ENCODE measurements around the gene ALKBH5.

Gene ALKBH5

GRCh38 chr17:18183334-18184142 is at the start of gene ALKBH5:
TSS of gene ALKBH5 (plus strand) at chr17:18183828. CDS start at chr17:18184244, 416 bp downstream.
- DNase-seq (ENCODE audit: low read depth) = peak; percentile 100
- H3K4me3 ChIP-seq (replicated peaks; ENCODE audit: low read depth, low read length) = peak within 1 kb of the TSS; percentile 75
- TF ChIP-seq CTCF (IDR thresholded peaks at IDR 0.05; ENCODE audit: low read length, missing control alignments) = peak; percentile 9

- DNase-seq (ENCODE audit: low read depth) = no peak
- no peak for TF ChIP-seq CTCF (IDR thresholded peaks at IDR 0.05; ENCODE audit: low read length, missing control alignments)
- H3K4me3 ChIP-seq (replicated peaks; ENCODE audit: low read depth, low read length) = no peak overlapping the region
Observed at GRCh38 chr17:18136357-18136756, 47.3 kb upstream of the ALKBH5 start.

GRCh38 chr17:18138065-18138749 is 45.4 kb upstream of the ALKBH5 start:
- no peak overlapping the region for H3K4me3 ChIP-seq (replicated peaks; ENCODE audit: low read depth, low read length)
- no peak for TF ChIP-seq CTCF (IDR thresholded peaks at IDR 0.05; ENCODE audit: low read length, missing control alignments)
- no peak for DNase-seq (ENCODE audit: low read depth)

GRCh38 chr17:18139092-18139491 is 44.5 kb upstream of the ALKBH5 start:
- H3K4me3 ChIP-seq (replicated peaks; ENCODE audit: low read depth, low read length) = no peak overlapping the region
- DNase-seq (ENCODE audit: low read depth) = no peak
- no peak for TF ChIP-seq CTCF (IDR thresholded peaks at IDR 0.05; ENCODE audit: low read length, missing control alignments)

- TF ChIP-seq CTCF (IDR thresholded peaks at IDR 0.05; ENCODE audit: low read length, missing control alignments) = no peak
- DNase-seq (ENCODE audit: low read depth) = no peak
- H3K4me3 ChIP-seq (replicated peaks; ENCODE audit: low read depth, low read length) = no peak overlapping the region
Observed at GRCh38 chr17:18139498-18139897, 44.1 kb upstream of the ALKBH5 start.

GRCh38 chr17:18139949-18140348 is 43.7 kb upstream of the ALKBH5 start:
- peak; percentile 41 for TF ChIP-seq CTCF (IDR thresholded peaks at IDR 0.05; ENCODE audit: low read length, missing control alignments)
- DNase-seq (ENCODE audit: low read depth) = peak; percentile 22
- H3K4me3 ChIP-seq (replicated peaks; ENCODE audit: low read depth, low read length) = no peak overlapping the region

Measured in fibroblast of pulmonary artery (primary cell).